Measurements from ENCODE around the gene FNDC3B.

- no peak for TF ChIP-seq POLR2A (IDR thresholded peaks at IDR 0.05)
- no peak for TF ChIP-seq CTCF (IDR thresholded peaks at IDR 0.05)
- TF ChIP-seq POLR2AphosphoS5 (IDR thresholded peaks at IDR 0.05; ENCODE audit: insufficient read depth in 1 of 2, low read depth in 1 of 2), result peak in 1 of 2 donors; percentile 19
Measured at GRCh38 chr3:172355836-172356235, 316.5 kb downstream of the FNDC3B start.

Measured in vagina (tissue), 2 donors.